SH-SY5Y (cell line): ENCODE measurements around the gene MCF2L2.

Experiments
- GATA2 ChIP-seq: IDR thresholded peaks from 2 replicates; pipeline ENCODE4 v1.6.1; 2011; ENCODE audit warnings: mild to moderate bottlenecking, low read depth, low read length
- GATA3 ChIP-seq: IDR thresholded peaks from 2 replicates; pipeline ENCODE4 v1.6.1; 2011; ENCODE audit warnings: low read depth, mild to moderate bottlenecking, low read length, moderate library complexity

GRCh38 chr3:183449791-183450190, 21.4 kb upstream of the MCF2L2 start:
- no peak for TF ChIP-seq GATA2
- TF ChIP-seq GATA3, result no peak
